Measurements from ENCODE around the gene ANKRD63. TPM values are rescaled to one million over a fixed set of nuclear protein-coding genes. Genes with fewer than 3 reads are reported as not detected.

The ANKRD63 gene
- total RNA-seq, 2 donors from 2014 or later, result not detected

GRCh38 chr15:40300367-40300766 lies 17.5 kb upstream of the ANKRD63 start:
- Histone ChIP-seq H3K9ac (ENCODE audit: extremely low read depth, low read length, poor library complexity, severe bottlenecking) (no peak overlapping the region), H3K9me3 (ENCODE audit: control insufficient read depth, low read length) (peaks cover 4% of the 10 kb centered on the region), H3K4me3 (ENCODE audit: low read length) (no peak overlapping the region), H3K27ac (ENCODE audit: low read depth, low read length) (no peak overlapping the region), H3K4me1 (ENCODE audit: control insufficient read depth, insufficient read depth, low read length) (no peaks in the 10 kb centered on the region), H3K27me3 (ENCODE audit: control insufficient read depth, insufficient read depth, low read length, poor library complexity, severe bottlenecking) (peaks cover 36% of the 10 kb centered on the region), H3K36me3 (ENCODE audit: control insufficient read depth, insufficient read depth, low read length) (no peaks in the 10 kb centered on the region)
- Mint-ChIP-seq H3K9me3 (peaks cover 14% of the 10 kb centered on the region), H3K36me3 (ENCODE audit: low read depth) (peaks cover 2% of the 10 kb centered on the region), H3K4me1 (peaks cover 20% of the 10 kb centered on the region), H3K27ac (no peak overlapping the region), H3K27me3 (ENCODE audit: insufficient read depth) (peaks cover 54% of the 10 kb centered on the region), H3K4me3 (no peak overlapping the region)
- 95 to 100% methylated on average over 1 of the region's 2 CpGs for WGBS, 2 experiments (ENCODE audit: insufficient coverage in 1 of 2, insufficient read length in 1 of 2)
- no peak for TF ChIP-seq CTCF (conservative IDR thresholded peaks at IDR 0.05)
- no peak for DNase-seq

- no peak overlapping the region for H3K9ac ChIP-seq (ENCODE audit: extremely low read depth, low read length, poor library complexity, severe bottlenecking)
- H3K4me3 Mint-ChIP-seq, result no peak overlapping the region
- H3K9me3 ChIP-seq (ENCODE audit: control insufficient read depth, low read length), result peaks cover 4% of the 10 kb centered on the region
- no peaks in the 10 kb centered on the region for H3K4me1 ChIP-seq (ENCODE audit: control insufficient read depth, insufficient read depth, low read length)
- H3K27ac Mint-ChIP-seq, result no peak overlapping the region
- DNase-seq, result no peak
- H3K27me3 ChIP-seq (ENCODE audit: control insufficient read depth, insufficient read depth, low read length, poor library complexity, severe bottlenecking), result peaks cover 43% of the 10 kb centered on the region
- H3K27ac ChIP-seq (ENCODE audit: low read depth, low read length), result no peak overlapping the region
- H3K9me3 Mint-ChIP-seq, result peaks cover 14% of the 10 kb centered on the region
- no peak for TF ChIP-seq CTCF (conservative IDR thresholded peaks at IDR 0.05)
- peaks cover 20% of the 10 kb centered on the region for H3K4me1 Mint-ChIP-seq
- H3K27me3 Mint-ChIP-seq (ENCODE audit: insufficient read depth), result peaks cover 61% of the 10 kb centered on the region
- peaks cover 2% of the 10 kb centered on the region for H3K36me3 Mint-ChIP-seq (ENCODE audit: low read depth)
- no peaks in the 10 kb centered on the region for H3K36me3 ChIP-seq (ENCODE audit: control insufficient read depth, insufficient read depth, low read length)
- no peak overlapping the region for H3K4me3 ChIP-seq (ENCODE audit: low read length)
- WGBS, 2 experiments (ENCODE audit: insufficient coverage in 1 of 2, insufficient read length in 1 of 2), result 92% methylated on average over 9 to 17 of the region's 17 CpGs
These were observed 15.5 kb upstream of the ANKRD63 start for GRCh38 chr15:40298216-40298935.

- H3K27me3 ChIP-seq (ENCODE audit: control insufficient read depth, insufficient read depth, low read length, poor library complexity, severe bottlenecking), result peaks cover 53% of the 10 kb centered on the region
- DNase-seq, result no peak
- TF ChIP-seq CTCF (conservative IDR thresholded peaks at IDR 0.05), result no peak
- Mint-ChIP-seq H3K27ac (no peak overlapping the region), H3K4me1 (peaks cover 20% of the 10 kb centered on the region), H3K36me3 (ENCODE audit: low read depth) (peaks cover 2% of the 10 kb centered on the region), H3K27me3 (ENCODE audit: insufficient read depth) (peaks cover 71% of the 10 kb centered on the region), H3K9me3 (peaks cover 14% of the 10 kb centered on the region), H3K4me3 (no peak overlapping the region)
- no peak overlapping the region for H3K9ac ChIP-seq (ENCODE audit: extremely low read depth, low read length, poor library complexity, severe bottlenecking)
- no peaks in the 10 kb centered on the region for H3K4me1 ChIP-seq (ENCODE audit: control insufficient read depth, insufficient read depth, low read length)
- no peak overlapping the region for H3K4me3 ChIP-seq (ENCODE audit: low read length)
- peaks cover 4% of the 10 kb centered on the region for H3K9me3 ChIP-seq (ENCODE audit: control insufficient read depth, low read length)
- 92 to 94% methylated on average over 8 to 10 of the region's 10 CpGs for WGBS, 2 experiments (ENCODE audit: insufficient coverage in 1 of 2, insufficient read length in 1 of 2)
- H3K27ac ChIP-seq (ENCODE audit: low read depth, low read length), result no peak overlapping the region
- no peaks in the 10 kb centered on the region for H3K36me3 ChIP-seq (ENCODE audit: control insufficient read depth, insufficient read depth, low read length)
These were observed 14.5 kb upstream of the ANKRD63 start for GRCh38 chr15:40297356-40297755.
